ENCODE results near the gene FAU. TPM values are rescaled to one million over a fixed set of nuclear protein-coding genes. Genes with fewer than 3 reads are reported as not detected.

FAU gene
- total and polyA plus RNA-seq, 9 of the 15 experiments (the other 6 are each of a cell fraction or from before 2014, with no cell fraction given): 433 to 1,827 (median 942) TPM

DNA sequence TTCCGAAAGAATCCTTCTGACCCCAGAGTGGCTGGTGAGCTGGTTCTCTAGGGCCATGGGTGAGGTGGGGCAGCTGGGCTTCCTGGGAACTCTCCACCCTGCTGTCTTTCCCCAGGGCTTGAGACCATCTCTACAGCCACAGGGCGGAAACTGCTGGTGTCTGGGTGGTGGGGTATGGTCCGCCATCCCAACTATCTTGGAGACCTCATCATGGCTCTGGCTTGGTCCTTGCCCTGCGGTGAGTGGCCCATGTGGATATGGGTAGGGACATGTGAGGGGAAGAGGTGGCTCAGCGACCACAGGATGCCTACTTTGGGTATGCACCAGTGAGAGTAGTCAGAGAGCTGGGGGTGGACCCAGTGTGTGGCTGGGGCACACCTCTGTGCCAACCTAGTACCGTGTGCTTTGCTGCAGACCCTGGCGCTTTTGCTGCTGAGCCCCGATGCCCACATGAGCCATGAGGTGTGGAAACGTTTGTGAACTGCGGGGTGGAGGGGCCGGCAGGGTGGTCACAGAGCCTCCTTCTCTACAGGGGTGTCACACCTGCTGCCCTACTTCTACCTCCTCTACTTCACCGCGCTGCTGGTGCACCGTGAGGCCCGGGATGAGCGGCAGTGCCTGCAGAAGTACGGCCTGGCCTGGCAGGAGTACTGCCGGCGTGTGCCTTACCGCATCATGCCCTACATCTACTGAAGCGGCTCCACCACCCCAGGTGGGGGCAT, 6.4 kb downstream of the FAU start (continued):
- TF ChIP-seq, protein P1, sequence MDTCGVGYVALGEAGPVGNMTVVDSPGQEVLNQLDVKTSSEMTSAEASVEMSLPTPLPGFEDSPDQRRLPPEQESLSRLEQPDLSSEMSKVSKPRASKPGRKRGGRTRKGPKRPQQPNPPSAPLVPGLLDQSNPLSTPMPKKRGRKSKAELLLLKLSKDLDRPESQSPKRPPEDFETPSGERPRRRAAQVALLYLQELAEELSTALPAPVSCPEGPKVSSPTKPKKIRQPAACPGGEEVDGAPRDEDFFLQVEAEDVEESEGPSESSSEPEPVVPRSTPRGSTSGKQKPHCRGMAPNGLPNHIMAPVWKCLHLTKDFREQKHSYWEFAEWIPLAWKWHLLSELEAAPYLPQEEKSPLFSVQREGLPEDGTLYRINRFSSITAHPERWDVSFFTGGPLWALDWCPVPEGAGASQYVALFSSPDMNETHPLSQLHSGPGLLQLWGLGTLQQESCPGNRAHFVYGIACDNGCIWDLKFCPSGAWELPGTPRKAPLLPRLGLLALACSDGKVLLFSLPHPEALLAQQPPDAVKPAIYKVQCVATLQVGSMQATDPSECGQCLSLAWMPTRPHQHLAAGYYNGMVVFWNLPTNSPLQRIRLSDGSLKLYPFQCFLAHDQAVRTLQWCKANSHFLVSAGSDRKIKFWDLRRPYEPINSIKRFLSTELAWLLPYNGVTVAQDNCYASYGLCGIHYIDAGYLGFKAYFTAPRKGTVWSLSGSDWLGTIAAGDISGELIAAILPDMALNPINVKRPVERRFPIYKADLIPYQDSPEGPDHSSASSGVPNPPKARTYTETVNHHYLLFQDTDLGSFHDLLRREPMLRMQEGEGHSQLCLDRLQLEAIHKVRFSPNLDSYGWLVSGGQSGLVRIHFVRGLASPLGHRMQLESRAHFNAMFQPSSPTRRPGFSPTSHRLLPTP (IDR thresholded peaks at IDR 0.05; ENCODE audit: borderline replicate concordance, extremely low read depth, insufficient read length): no peak
- TF ChIP-seq SMARCA5 (IDR thresholded peaks at IDR 0.05): no peak

DNA sequence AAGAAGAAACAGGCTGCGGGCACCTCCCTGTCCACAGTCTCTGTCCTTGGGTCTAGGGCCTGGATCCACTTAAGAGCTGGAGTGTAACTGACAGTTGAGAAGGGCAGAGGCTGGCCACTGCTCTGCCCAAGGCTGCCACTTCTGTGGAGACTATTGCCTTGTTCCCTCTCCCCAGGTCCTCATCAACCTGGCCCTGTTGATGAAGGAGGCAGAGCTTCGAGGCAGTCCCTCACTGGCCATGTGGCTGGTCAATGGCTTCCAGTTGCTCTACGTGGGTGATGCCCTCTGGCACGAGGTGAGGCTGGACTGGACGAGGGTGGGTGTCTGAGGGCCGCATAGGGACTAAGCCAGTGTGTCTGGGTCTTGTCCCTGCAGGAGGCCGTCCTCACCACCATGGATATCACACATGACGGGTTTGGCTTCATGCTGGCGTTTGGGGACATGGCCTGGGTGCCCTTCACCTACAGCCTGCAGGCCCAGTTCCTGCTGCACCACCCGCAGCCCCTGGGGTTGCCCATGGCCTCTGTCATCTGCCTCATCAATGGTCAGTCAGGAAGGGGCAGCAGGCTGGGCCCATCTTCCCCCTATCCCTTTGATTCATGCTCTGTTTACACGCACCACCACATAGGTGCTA, 7.3 kb downstream of the FAU start:
- H3K27ac ChIP-seq (ENCODE audit: extremely low read depth, low read depth, low read length): no peak overlapping the region
- CTCF ChIA-PET (ENCODE audit: low intra/inter-chr PET ratio): no interaction called here
- no TSS peak for BruUV-seq (replicated peaks)
- in situ Hi-C loops (cut with MboI) (no loop called here), intact Hi-C loops (cut with micrococcal nuclease) (loop anchor here (5.0 to 10.0 kb wide), 3 partner anchors 200 to 267 kb away; partner anchors contain the start of gene CDC42EP2)
- 86% methylated on average over 11 of the region's 11 CpGs for WGBS (ENCODE audit: insufficient coverage, low coverage, missing lambda C conversion rate)
- no peaks in the 10 kb centered on the region for H3K9me1 ChIP-seq (ENCODE audit: control insufficient read depth, insufficient read depth, low read length)
- peaks cover 31 to 66% of the 10 kb centered on the region in 2 experiments for H3K4me1 ChIP-seq (replicated peaks in 1 of 2; ENCODE audit: control insufficient read depth in 2 of 2, insufficient read depth in 2 of 2, low read length in 2 of 2)
- no peak for DNase-seq (ENCODE audit: extremely low read depth in 1 of 4, low spot score in 3 of 4)
- 0 out of 4 replicates have a peak overlapping the region, but pooled peaks of 1 of the 2 experiments have one; percentile 12 for H3K9ac ChIP-seq (ENCODE audit: insufficient read depth in 1 of 2, low read depth in 2 of 2, low read length in 2 of 2)
- POLR2A ChIA-PET: interaction anchor here (0.6 to 1.7 kb wide), 7 partner anchors 16 to 371 kb away, joined by 3 to 4 read pairs (median 3); partner anchors contain the start of genes SF1 and SPDYC
- no peaks in the 10 kb centered on the region for H3K9me3 ChIP-seq (replicated peaks; ENCODE audit: control insufficient read depth, insufficient read depth, low read depth, low read length)
- H3K4me2 ChIP-seq (ENCODE audit: insufficient read depth, low read length): no peak overlapping the region
- FAIRE-seq: no peak
- no peak overlapping the region for H2AFZ ChIP-seq (ENCODE audit: low read depth, low read length)
- H4K20me1 ChIP-seq (replicated peaks; ENCODE audit: control insufficient read depth, insufficient read depth, low read length): no peaks in the 10 kb centered on the region
- no peak for ATAC-seq
- H3K36me3 ChIP-seq (ENCODE audit: control insufficient read depth, insufficient read depth, low read length): peaks cover 41% of the 10 kb centered on the region
- H3K79me2 ChIP-seq (ENCODE audit: control insufficient read depth, insufficient read depth, low read length): peaks cover 28% of the 10 kb centered on the region
- no peaks in the 10 kb centered on the region for H3K27me3 ChIP-seq (ENCODE audit: control insufficient read depth in 2 of 2, insufficient read depth in 2 of 2, low read length in 2 of 2)
- no peak overlapping the region for H3K4me3 ChIP-seq
- peak; percentile 61 for TF ChIP-seq RBM22 (IDR thresholded peaks at IDR 0.05; ENCODE audit: low read depth, low read length, poor library complexity, severe bottlenecking)
- TF ChIP-seq, protein P2, sequence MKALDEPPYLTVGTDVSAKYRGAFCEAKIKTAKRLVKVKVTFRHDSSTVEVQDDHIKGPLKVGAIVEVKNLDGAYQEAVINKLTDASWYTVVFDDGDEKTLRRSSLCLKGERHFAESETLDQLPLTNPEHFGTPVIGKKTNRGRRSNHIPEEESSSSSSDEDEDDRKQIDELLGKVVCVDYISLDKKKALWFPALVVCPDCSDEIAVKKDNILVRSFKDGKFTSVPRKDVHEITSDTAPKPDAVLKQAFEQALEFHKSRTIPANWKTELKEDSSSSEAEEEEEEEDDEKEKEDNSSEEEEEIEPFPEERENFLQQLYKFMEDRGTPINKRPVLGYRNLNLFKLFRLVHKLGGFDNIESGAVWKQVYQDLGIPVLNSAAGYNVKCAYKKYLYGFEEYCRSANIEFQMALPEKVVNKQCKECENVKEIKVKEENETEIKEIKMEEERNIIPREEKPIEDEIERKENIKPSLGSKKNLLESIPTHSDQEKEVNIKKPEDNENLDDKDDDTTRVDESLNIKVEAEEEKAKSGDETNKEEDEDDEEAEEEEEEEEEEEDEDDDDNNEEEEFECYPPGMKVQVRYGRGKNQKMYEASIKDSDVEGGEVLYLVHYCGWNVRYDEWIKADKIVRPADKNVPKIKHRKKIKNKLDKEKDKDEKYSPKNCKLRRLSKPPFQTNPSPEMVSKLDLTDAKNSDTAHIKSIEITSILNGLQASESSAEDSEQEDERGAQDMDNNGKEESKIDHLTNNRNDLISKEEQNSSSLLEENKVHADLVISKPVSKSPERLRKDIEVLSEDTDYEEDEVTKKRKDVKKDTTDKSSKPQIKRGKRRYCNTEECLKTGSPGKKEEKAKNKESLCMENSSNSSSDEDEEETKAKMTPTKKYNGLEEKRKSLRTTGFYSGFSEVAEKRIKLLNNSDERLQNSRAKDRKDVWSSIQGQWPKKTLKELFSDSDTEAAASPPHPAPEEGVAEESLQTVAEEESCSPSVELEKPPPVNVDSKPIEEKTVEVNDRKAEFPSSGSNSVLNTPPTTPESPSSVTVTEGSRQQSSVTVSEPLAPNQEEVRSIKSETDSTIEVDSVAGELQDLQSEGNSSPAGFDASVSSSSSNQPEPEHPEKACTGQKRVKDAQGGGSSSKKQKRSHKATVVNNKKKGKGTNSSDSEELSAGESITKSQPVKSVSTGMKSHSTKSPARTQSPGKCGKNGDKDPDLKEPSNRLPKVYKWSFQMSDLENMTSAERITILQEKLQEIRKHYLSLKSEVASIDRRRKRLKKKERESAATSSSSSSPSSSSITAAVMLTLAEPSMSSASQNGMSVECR (CRISPR knock-in tag; IDR thresholded peaks at IDR 0.05): 0 out of 2 replicates have a peak, but pooled peaks have one; percentile 47
- peak; percentile 4 for TF ChIP-seq KDM5B (IDR thresholded peaks at IDR 0.05; ENCODE audit: insufficient replicate concordance, low read depth, low read length)
